ENCODE data around the gene ADARB2. TPM values are rescaled to one million over a fixed set of nuclear protein-coding genes. Genes with fewer than 3 reads are reported as not detected.

The ADARB2 gene
- total and polyA plus RNA-seq, 4 donors: 0.55 to 0.70 (median 0.59) TPM; not detected in 1

DNA sequence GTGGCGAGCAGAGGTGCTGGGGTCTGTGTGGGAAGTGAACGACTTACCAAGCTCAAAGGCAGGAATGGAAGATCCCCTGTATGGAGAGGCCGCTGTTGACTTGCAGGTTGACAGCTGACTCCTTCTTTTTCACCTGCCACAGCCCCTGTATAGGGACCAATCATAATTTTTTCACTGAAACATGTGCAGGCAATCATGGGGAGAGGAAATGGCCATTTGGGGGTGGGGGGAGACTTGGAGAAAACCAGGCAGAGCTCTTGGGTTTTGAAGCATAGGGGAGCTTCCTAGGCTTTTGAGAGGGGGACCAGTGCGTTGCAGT is 579.8 kb downstream of the ADARB2 start:
- no peak for DNase-seq (ENCODE audit: low spot score)

DNA sequence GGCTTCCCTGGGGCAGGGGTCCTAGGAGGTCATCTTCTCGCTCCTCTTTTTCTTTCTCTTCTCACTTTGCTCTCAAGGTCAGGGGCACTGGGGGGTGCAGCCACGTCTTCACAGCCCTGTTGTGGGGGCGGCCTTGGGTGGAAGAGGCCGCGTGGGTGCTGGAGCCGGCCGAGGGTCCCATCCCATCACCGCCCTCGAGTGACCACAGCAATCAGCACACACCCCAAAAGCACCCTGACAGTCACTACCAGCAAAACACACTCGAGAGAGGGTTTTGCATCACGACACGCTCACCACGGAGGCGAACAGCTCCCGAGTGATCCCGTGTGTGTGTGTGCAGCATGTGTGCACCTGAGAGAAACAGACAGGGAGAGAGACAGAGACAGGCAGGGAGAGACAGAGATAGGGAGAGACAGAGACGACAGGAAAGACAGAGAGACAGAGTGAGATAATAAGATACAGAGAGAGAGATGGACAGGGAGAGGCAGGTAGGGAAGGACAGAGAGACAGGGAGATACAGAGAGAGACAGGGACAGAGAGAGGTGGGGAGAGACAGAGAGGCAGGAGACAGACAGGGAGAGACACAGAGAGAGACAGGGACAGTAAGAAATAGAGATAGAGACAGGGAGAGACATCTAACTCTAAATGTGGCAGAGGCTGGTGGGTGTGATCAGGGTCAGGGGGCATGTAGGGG is 580.3 kb downstream of the ADARB2 start:
- no peaks in the 10 kb centered on the region for H3K27me3 ChIP-seq (ENCODE audit: control insufficient read depth in 4 of 4, insufficient read depth in 4 of 4, low read length in 3 of 4)
- TF ChIP-seq YY1 (IDR thresholded peaks at IDR 0.05) (no peak), HNF4G (IDR thresholded peaks at IDR 0.05) (no peak), FOXA1 (IDR thresholded peaks at IDR 0.05) (no peak), GABPA (IDR thresholded peaks at IDR 0.05 in 1 of 2, conservative IDR thresholded peaks at IDR 0.05 in 1 of 2) (no peak)
- TF ChIP-seq, protein P1, sequence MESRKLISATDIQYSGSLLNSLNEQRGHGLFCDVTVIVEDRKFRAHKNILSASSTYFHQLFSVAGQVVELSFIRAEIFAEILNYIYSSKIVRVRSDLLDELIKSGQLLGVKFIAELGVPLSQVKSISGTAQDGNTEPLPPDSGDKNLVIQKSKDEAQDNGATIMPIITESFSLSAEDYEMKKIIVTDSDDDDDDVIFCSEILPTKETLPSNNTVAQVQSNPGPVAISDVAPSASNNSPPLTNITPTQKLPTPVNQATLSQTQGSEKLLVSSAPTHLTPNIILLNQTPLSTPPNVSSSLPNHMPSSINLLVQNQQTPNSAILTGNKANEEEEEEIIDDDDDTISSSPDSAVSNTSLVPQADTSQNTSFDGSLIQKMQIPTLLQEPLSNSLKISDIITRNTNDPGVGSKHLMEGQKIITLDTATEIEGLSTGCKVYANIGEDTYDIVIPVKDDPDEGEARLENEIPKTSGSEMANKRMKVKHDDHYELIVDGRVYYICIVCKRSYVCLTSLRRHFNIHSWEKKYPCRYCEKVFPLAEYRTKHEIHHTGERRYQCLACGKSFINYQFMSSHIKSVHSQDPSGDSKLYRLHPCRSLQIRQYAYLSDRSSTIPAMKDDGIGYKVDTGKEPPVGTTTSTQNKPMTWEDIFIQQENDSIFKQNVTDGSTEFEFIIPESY (IDR thresholded peaks at IDR 0.05): no peak
- no peaks in the 10 kb centered on the region for H3K36me3 ChIP-seq (ENCODE audit: control insufficient read depth in 4 of 4, insufficient read depth in 3 of 4, low read depth in 1 of 4, low read length in 3 of 4)
- H3K4me1 ChIP-seq (ENCODE audit: control insufficient read depth in 4 of 4, insufficient read depth in 4 of 4, low read length in 3 of 4): no peaks in the 10 kb centered on the region
- H3K9ac ChIP-seq (ENCODE audit: low read depth in 1 of 2, low read length in 2 of 2): no peak overlapping the region
- H3K27ac ChIP-seq (ENCODE audit: low read depth in 1 of 2, low read length in 2 of 2): no peak overlapping the region
- DNase-seq (ENCODE audit: low spot score): peak; percentile 17
- H3K9me3 ChIP-seq (ENCODE audit: control insufficient read depth in 4 of 4, low read length in 3 of 4): no peaks in the 10 kb centered on the region
- 78% methylated on average over 17 of the region's 17 CpGs for WGBS
- H3K4me3 ChIP-seq (ENCODE audit: low read depth in 1 of 3, low read length in 3 of 3): no peak overlapping the region

More for the DNA sequence above, 579.8 kb downstream of the ADARB2 start:
- Histone ChIP-seq H3K9me3 (ENCODE audit: control insufficient read depth in 4 of 4, low read length in 3 of 4) (no peaks in the 10 kb centered on the region), H3K27me3 (ENCODE audit: control insufficient read depth in 4 of 4, insufficient read depth in 4 of 4, low read length in 3 of 4) (no peaks in the 10 kb centered on the region), H3K27ac (ENCODE audit: low read depth in 1 of 2, low read length in 2 of 2) (no peak overlapping the region), H3K4me1 (ENCODE audit: control insufficient read depth in 4 of 4, insufficient read depth in 4 of 4, low read length in 3 of 4) (no peaks in the 10 kb centered on the region), H3K36me3 (ENCODE audit: control insufficient read depth in 4 of 4, insufficient read depth in 3 of 4, low read depth in 1 of 4, low read length in 3 of 4) (no peaks in the 10 kb centered on the region), H3K4me3 (ENCODE audit: low read depth in 1 of 3, low read length in 3 of 3) (no peak overlapping the region), H3K9ac (ENCODE audit: low read depth in 1 of 2, low read length in 2 of 2) (no peak overlapping the region)
- TF ChIP-seq TAF1 (conservative IDR thresholded peaks at IDR 0.05) (no peak), SP1 (IDR thresholded peaks at IDR 0.05) (no peak), RXRA (IDR thresholded peaks at IDR 0.05) (no peak), JUND (IDR thresholded peaks at IDR 0.05) (no peak), FOXA2 (IDR thresholded peaks at IDR 0.05) (no peak)
- TF ChIP-seq, protein P2, sequence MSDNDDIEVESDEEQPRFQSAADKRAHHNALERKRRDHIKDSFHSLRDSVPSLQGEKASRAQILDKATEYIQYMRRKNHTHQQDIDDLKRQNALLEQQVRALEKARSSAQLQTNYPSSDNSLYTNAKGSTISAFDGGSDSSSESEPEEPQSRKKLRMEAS (IDR thresholded peaks at IDR 0.05): no peak
- WGBS: 71% methylated on average over 4 of the region's 4 CpGs

DNA sequence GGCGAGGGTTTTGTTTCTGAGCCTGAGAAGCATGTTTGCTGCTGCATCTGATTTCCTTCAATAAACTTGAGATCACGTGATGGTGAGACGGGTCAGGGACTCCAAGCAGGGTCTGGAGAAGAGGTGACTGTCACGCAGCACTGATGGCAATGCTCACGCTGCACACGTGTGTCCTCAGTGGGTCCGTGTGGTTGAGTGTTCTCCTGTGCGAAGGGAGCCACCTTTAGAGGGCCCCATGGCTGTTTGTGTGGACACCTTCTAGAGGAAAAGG is 580.8 kb downstream of the ADARB2 start:
- peak; percentile 19 for DNase-seq (ENCODE audit: low spot score)
- Histone ChIP-seq H3K9ac (ENCODE audit: low read depth in 1 of 2, low read length in 2 of 2) (no peak overlapping the region), H3K9me3 (ENCODE audit: control insufficient read depth in 4 of 4, low read length in 3 of 4) (no peaks in the 10 kb centered on the region), H3K4me3 (ENCODE audit: low read depth in 1 of 3, low read length in 3 of 3) (no peak overlapping the region), H3K4me1 (ENCODE audit: control insufficient read depth in 4 of 4, insufficient read depth in 4 of 4, low read length in 3 of 4) (no peaks in the 10 kb centered on the region), H3K27ac (ENCODE audit: low read depth in 1 of 2, low read length in 2 of 2) (no peak overlapping the region), H3K36me3 (ENCODE audit: control insufficient read depth in 4 of 4, insufficient read depth in 3 of 4, low read depth in 1 of 4, low read length in 3 of 4) (no peaks in the 10 kb centered on the region), H3K27me3 (ENCODE audit: control insufficient read depth in 4 of 4, insufficient read depth in 4 of 4, low read length in 3 of 4) (no peaks in the 10 kb centered on the region)
- 86% methylated on average over 8 of the region's 8 CpGs for WGBS
- no peak for TF ChIP-seq GABPA (IDR thresholded peaks at IDR 0.05 in 1 of 2, conservative IDR thresholded peaks at IDR 0.05 in 1 of 2)
- no peak for TF ChIP-seq FOXA2 (IDR thresholded peaks at IDR 0.05)
- no peak for TF ChIP-seq NR2F2 (IDR thresholded peaks at IDR 0.05)
- TF ChIP-seq FOXA1 (IDR thresholded peaks at IDR 0.05): no peak
- no peak for TF ChIP-seq TAF1 (conservative IDR thresholded peaks at IDR 0.05)
- no peak for TF ChIP-seq EGR1 (IDR thresholded peaks at IDR 0.05; ENCODE audit: low read depth in 2 of 2)
- TF ChIP-seq, protein P1 (IDR thresholded peaks at IDR 0.05): no peak
- TF ChIP-seq SP1 (IDR thresholded peaks at IDR 0.05): no peak
- TF ChIP-seq, protein P3, sequence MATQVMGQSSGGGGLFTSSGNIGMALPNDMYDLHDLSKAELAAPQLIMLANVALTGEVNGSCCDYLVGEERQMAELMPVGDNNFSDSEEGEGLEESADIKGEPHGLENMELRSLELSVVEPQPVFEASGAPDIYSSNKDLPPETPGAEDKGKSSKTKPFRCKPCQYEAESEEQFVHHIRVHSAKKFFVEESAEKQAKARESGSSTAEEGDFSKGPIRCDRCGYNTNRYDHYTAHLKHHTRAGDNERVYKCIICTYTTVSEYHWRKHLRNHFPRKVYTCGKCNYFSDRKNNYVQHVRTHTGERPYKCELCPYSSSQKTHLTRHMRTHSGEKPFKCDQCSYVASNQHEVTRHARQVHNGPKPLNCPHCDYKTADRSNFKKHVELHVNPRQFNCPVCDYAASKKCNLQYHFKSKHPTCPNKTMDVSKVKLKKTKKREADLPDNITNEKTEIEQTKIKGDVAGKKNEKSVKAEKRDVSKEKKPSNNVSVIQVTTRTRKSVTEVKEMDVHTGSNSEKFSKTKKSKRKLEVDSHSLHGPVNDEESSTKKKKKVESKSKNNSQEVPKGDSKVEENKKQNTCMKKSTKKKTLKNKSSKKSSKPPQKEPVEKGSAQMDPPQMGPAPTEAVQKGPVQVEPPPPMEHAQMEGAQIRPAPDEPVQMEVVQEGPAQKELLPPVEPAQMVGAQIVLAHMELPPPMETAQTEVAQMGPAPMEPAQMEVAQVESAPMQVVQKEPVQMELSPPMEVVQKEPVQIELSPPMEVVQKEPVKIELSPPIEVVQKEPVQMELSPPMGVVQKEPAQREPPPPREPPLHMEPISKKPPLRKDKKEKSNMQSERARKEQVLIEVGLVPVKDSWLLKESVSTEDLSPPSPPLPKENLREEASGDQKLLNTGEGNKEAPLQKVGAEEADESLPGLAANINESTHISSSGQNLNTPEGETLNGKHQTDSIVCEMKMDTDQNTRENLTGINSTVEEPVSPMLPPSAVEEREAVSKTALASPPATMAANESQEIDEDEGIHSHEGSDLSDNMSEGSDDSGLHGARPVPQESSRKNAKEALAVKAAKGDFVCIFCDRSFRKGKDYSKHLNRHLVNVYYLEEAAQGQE (IDR thresholded peaks at IDR 0.05): no peak
- TF ChIP-seq, protein P2 (IDR thresholded peaks at IDR 0.05): no peak
- no peak for TF ChIP-seq JUND (IDR thresholded peaks at IDR 0.05)
- no peak for TF ChIP-seq HNF4A (conservative IDR thresholded peaks at IDR 0.05)
